Naive B cell (primary cell): ENCODE measurements around the gene DAB2IP. TPM values are rescaled to one million over a fixed set of nuclear protein-coding genes. Genes with fewer than 3 reads are reported as not detected.
A peak's percentile ranks its signal among the peaks of the same experiment; 100 is the strongest.

ENCODE experiments used
- ATAC-seq, 2 donors: fragments of 150-1000 bp; cut with Tn5 transposase; 2 replicates each; pipeline ENCODE4 v1.10.0; 2021; ENCODE audit warnings: low read depth in 2 of 2, mild to moderate bottlenecking in 2 of 2, moderate library complexity in 2 of 2
- DNase-seq: peaks from one replicate; pipeline ENCODE4 v3.0.0; 2022
- H3K27ac Mint-ChIP-seq, 6 donors: one replicate each; pipeline ENCODE4 v1.8.0; 2020 to 2022; ENCODE audit warnings: mild to moderate bottlenecking in 6 of 6, mixed read lengths in 6 of 6, moderate library complexity in 5 of 6, inconsistent platforms in 2 of 6
- H3K27me3 Mint-ChIP-seq, 3 donors: one replicate each; pipeline ENCODE4 v1.8.0; 2021 to 2022; ENCODE audit warnings: mixed read lengths in 3 of 3, mild to moderate bottlenecking in 1 of 3
- H3K36me3 Mint-ChIP-seq, 2 donors: one replicate each; pipeline ENCODE4 v1.8.0; 2020 to 2022; ENCODE audit warnings: mixed read lengths in 2 of 2, inconsistent platforms in 1 of 2, mild to moderate bottlenecking in 1 of 2
- H3K4me1 Mint-ChIP-seq, 3 donors: one replicate each; pipeline ENCODE4 v1.8.0; 2020 to 2022; ENCODE audit warnings: mixed read lengths in 3 of 3, inconsistent platforms in 1 of 3, mild to moderate bottlenecking in 1 of 3, moderate library complexity in 1 of 3
- H3K4me3 Mint-ChIP-seq, 8 donors: one replicate each; pipeline ENCODE4 v1.8.0; 2020 to 2022; ENCODE audit warnings: mild to moderate bottlenecking in 8 of 8, mixed read lengths in 8 of 8, moderate library complexity in 8 of 8, inconsistent platforms in 2 of 8
- H3K9me3 Mint-ChIP-seq, 7 donors: one replicate each; pipeline ENCODE4 v1.8.0; 2020 to 2022; ENCODE audit warnings: mixed read lengths in 7 of 7, mild to moderate bottlenecking in 5 of 7, inconsistent platforms in 2 of 7, moderate library complexity in 1 of 7
- polyA plus RNA-seq, 6 donors: library from polyadenylated mRNA; unstranded; fragments of 300-500 nt; fragmentation: Illumina TruSeq; gene quantifications; one replicate each; pipeline ENCODE4 v1.2.3, GENCODE V29; 2021; ENCODE audit warnings: low read depth in 6 of 6

The DAB2IP gene
- polyA plus RNA-seq, 6 donors from 2014 or later, result not detected

- Mint-ChIP-seq H3K4me1 (no peaks in the 10 kb centered on the region), H3K27ac (no peak overlapping the region), H3K9me3 (peaks cover 0 to 1% (median 0%) of the 10 kb centered on the region in 7 donors), H3K36me3 (no peaks in the 10 kb centered on the region), H3K4me3 (peak overlapping the region in 1 of 8 donors; percentile 70), H3K27me3 (peaks cover 20 to 50% (median 40%) of the 10 kb centered on the region in 3 donors)
- DNase-seq (no peak), ATAC-seq (no peak)
Observed at GRCh38 chr9:121678501-121679022, 27.1 kb downstream of the DAB2IP start.

GRCh38 chr9:121679901-121680635 lies 28.6 kb downstream of the DAB2IP start:
- ATAC-seq, result no peak
- Mint-ChIP-seq H3K4me3 (no peak overlapping the region), H3K4me1 (no peaks in the 10 kb centered on the region), H3K27me3 (peaks cover 20 to 55% (median 39%) of the 10 kb centered on the region in 3 donors), H3K36me3 (no peaks in the 10 kb centered on the region), H3K9me3 (peaks cover 0 to 1% (median 0%) of the 10 kb centered on the region in 7 donors), H3K27ac (no peak overlapping the region)
- no peak for DNase-seq

- H3K9me3 Mint-ChIP-seq, result peaks cover 0 to 1% (median 0%) of the 10 kb centered on the region in 7 donors
- no peaks in the 10 kb centered on the region for H3K36me3 Mint-ChIP-seq
- peaks cover 19 to 56% (median 36%) of the 10 kb centered on the region in 3 donors for H3K27me3 Mint-ChIP-seq
- DNase-seq, result no peak
- H3K4me1 Mint-ChIP-seq, result no peaks in the 10 kb centered on the region
- H3K4me3 Mint-ChIP-seq, result peak overlapping the region in 1 of 8 donors; percentile 29
- ATAC-seq, result no peak
- H3K27ac Mint-ChIP-seq, result no peak overlapping the region
Observed at GRCh38 chr9:121681404-121681803, 30.0 kb downstream of the DAB2IP start.

- Mint-ChIP-seq H3K27ac (no peak overlapping the region), H3K4me1 (peaks cover 0 to 5% (median 0%) of the 10 kb centered on the region in 3 donors)
Observed at GRCh38 chr9:121682201-121682600, 30.8 kb downstream of the DAB2IP start.

GRCh38 chr9:121682926-121683515 lies 31.6 kb downstream of the DAB2IP start:
- no peak for ATAC-seq
- no peak for DNase-seq
- H3K4me1 Mint-ChIP-seq, result peaks cover 0 to 5% (median 0%) of the 10 kb centered on the region in 3 donors
- H3K27me3 Mint-ChIP-seq, result peaks cover 16 to 56% (median 42%) of the 10 kb centered on the region in 3 donors
- no peak overlapping the region for H3K27ac Mint-ChIP-seq
- H3K9me3 Mint-ChIP-seq, result peaks cover 0 to 1% (median 0%) of the 10 kb centered on the region in 7 donors
- H3K4me3 Mint-ChIP-seq, result no peak overlapping the region
- no peaks in the 10 kb centered on the region for H3K36me3 Mint-ChIP-seq

More at GRCh38 chr9:121682201-121682600, 30.8 kb downstream of the DAB2IP start:
- DNase-seq, result no peak
- H3K36me3 Mint-ChIP-seq, result no peaks in the 10 kb centered on the region
- no peak overlapping the region for H3K4me3 Mint-ChIP-seq
- H3K27me3 Mint-ChIP-seq, result peaks cover 16 to 56% (median 42%) of the 10 kb centered on the region in 3 donors
- ATAC-seq, result no peak
- H3K9me3 Mint-ChIP-seq, result peaks cover 0 to 1% (median 0%) of the 10 kb centered on the region in 7 donors

- DNase-seq, result no peak
- Mint-ChIP-seq H3K4me3 (no peak overlapping the region), H3K27me3 (peaks cover 16 to 60% (median 48%) of the 10 kb centered on the region in 3 donors), H3K9me3 (peaks cover 0 to 1% (median 0%) of the 10 kb centered on the region in 7 donors), H3K4me1 (peaks cover 0 to 5% (median 0%) of the 10 kb centered on the region in 3 donors), H3K27ac (no peak overlapping the region), H3K36me3 (no peaks in the 10 kb centered on the region)
- no peak for ATAC-seq
Observed at GRCh38 chr9:121683652-121684051, 32.2 kb downstream of the DAB2IP start.

GRCh38 chr9:121684381-121685145 lies 33.1 kb downstream of the DAB2IP start:
- Mint-ChIP-seq H3K36me3 (no peaks in the 10 kb centered on the region), H3K4me3 (no peak overlapping the region), H3K27me3 (peaks cover 12 to 64% (median 50%) of the 10 kb centered on the region in 3 donors), H3K27ac (no peak overlapping the region), H3K9me3 (no peaks in the 10 kb centered on the region), H3K4me1 (peaks cover 0 to 5% (median 0%) of the 10 kb centered on the region in 3 donors)
- no peak for DNase-seq
- no peak for ATAC-seq

- peak overlapping the region in 1 of 8 donors; percentile 7 for H3K4me3 Mint-ChIP-seq
- peak overlapping the region in 1 of 6 donors; percentile 22 for H3K27ac Mint-ChIP-seq
- H3K9me3 Mint-ChIP-seq, result no peaks in the 10 kb centered on the region
- DNase-seq (no peak), ATAC-seq (no peak)
- H3K36me3 Mint-ChIP-seq, result no peaks in the 10 kb centered on the region
- H3K4me1 Mint-ChIP-seq, result peaks cover 0 to 5% (median 0%) of the 10 kb centered on the region in 3 donors
- H3K27me3 Mint-ChIP-seq, result peaks cover 12 to 65% (median 50%) of the 10 kb centered on the region in 3 donors
Observed at GRCh38 chr9:121685146-121685794, 33.8 kb downstream of the DAB2IP start.

- DNase-seq (no peak), ATAC-seq (no peak)
- Mint-ChIP-seq H3K36me3 (no peaks in the 10 kb centered on the region), H3K4me1 (peaks cover 0 to 5% (median 0%) of the 10 kb centered on the region in 3 donors), H3K27ac (peak overlapping the region in 1 of 6 donors; percentile 22), H3K9me3 (no peaks in the 10 kb centered on the region), H3K4me3 (peak overlapping the region in 1 of 8 donors; percentile 7), H3K27me3 (peaks cover 12 to 68% (median 50%) of the 10 kb centered on the region in 3 donors)
Observed at GRCh38 chr9:121685795-121686377, 34.5 kb downstream of the DAB2IP start.

- DNase-seq (peak; percentile 33), ATAC-seq (peak; percentile 51 to 58)
- peaks cover 12 to 67% (median 43%) of the 10 kb centered on the region in 3 donors for H3K27me3 Mint-ChIP-seq
- H3K27ac Mint-ChIP-seq, result peak overlapping the region in 2 of 6 donors; percentile 26 to 66
- no peak overlapping the region for H3K4me3 Mint-ChIP-seq
- H3K36me3 Mint-ChIP-seq, result no peaks in the 10 kb centered on the region
- peaks cover 0 to 5% (median 0%) of the 10 kb centered on the region in 3 donors for H3K4me1 Mint-ChIP-seq
- H3K9me3 Mint-ChIP-seq, result no peaks in the 10 kb centered on the region
Observed at GRCh38 chr9:121686930-121687541, 35.6 kb downstream of the DAB2IP start.

- Mint-ChIP-seq H3K27ac (no peak overlapping the region), H3K4me1 (peaks cover 0 to 9% (median 0%) of the 10 kb centered on the region in 3 donors), H3K4me3 (peak overlapping the region in 1 of 8 donors; percentile 29), H3K27me3 (peaks cover 12 to 63% (median 39%) of the 10 kb centered on the region in 3 donors), H3K9me3 (no peaks in the 10 kb centered on the region), H3K36me3 (no peaks in the 10 kb centered on the region)
- ATAC-seq (no peak), DNase-seq (no peak)
Observed at GRCh38 chr9:121688146-121688680, 36.8 kb downstream of the DAB2IP start.

GRCh38 chr9:121688681-121689080 lies 37.2 kb downstream of the DAB2IP start:
- Mint-ChIP-seq H3K36me3 (no peaks in the 10 kb centered on the region), H3K27me3 (peaks cover 8 to 63% (median 34%) of the 10 kb centered on the region in 3 donors), H3K4me3 (peak overlapping the region in 1 of 8 donors; percentile 29), H3K27ac (no peak overlapping the region), H3K4me1 (peaks cover 0 to 9% (median 0%) of the 10 kb centered on the region in 3 donors), H3K9me3 (no peaks in the 10 kb centered on the region)
- no peak for ATAC-seq
- DNase-seq, result no peak
